Activated naive CD4-positive, alpha-beta T cell treated with Interleukin-2 at 50 U/mL for 16 hours (primary cell): ENCODE measurements around the gene GRAMD1A.
"Not testable (repeated sequence)": the region's sequence is repeated elsewhere in the genome, so short reads cannot be mapped to it uniquely, and the experiment has no call there.

ENCODE experiments used
- DNase-seq: peaks from one replicate; pipeline ENCODE4 v3.0.0-alpha.2; 2020

The GRAMD1A gene

GRCh38 chr19:34979819-34980640, 20.1 kb upstream of the GRAMD1A start:
- no peak for DNase-seq

- DNase-seq: no peak
Measured at GRCh38 chr19:34982275-34982674, 17.8 kb upstream of the GRAMD1A start.

GRCh38 chr19:34983786-34984185, 16.3 kb upstream of the GRAMD1A start:
- DNase-seq: no peak

- DNase-seq: no peak
Measured at GRCh38 chr19:34984287-34984686, 15.8 kb upstream of the GRAMD1A start.

- no peak for DNase-seq
Measured at GRCh38 chr19:34985249-34986022, 14.7 kb upstream of the GRAMD1A start.

GRCh38 chr19:34988119-34988518, 12.0 kb upstream of the GRAMD1A start:
- no peak for DNase-seq

- no peak for DNase-seq
Measured at GRCh38 chr19:34989298-34989697, 10.8 kb upstream of the GRAMD1A start.

- DNase-seq: peak; percentile 50
Measured at GRCh38 chr19:34990578-34991192, 9.4 kb upstream of the GRAMD1A start.

- no peak for DNase-seq
Measured at GRCh38 chr19:34991542-34992333, 8.4 kb upstream of the GRAMD1A start.

GRCh38 chr19:34992582-34992981, 7.5 kb upstream of the GRAMD1A start:
- not testable (repeated sequence) for DNase-seq

GRCh38 chr19:34994286-34994642, 5.9 kb upstream of the GRAMD1A start:
- DNase-seq: no peak

GRCh38 chr19:34994643-34995541, 5.2 kb upstream of the GRAMD1A start:
- DNase-seq: no peak

- DNase-seq: no peak
Measured at GRCh38 chr19:34995551-34995950, 4.6 kb upstream of the GRAMD1A start.

- DNase-seq: no peak
Measured at GRCh38 chr19:34997071-34997617, 3.0 kb upstream of the GRAMD1A start.

- not testable (repeated sequence) for DNase-seq
Measured at GRCh38 chr19:34998224-34998623, 1.9 kb upstream of the GRAMD1A start.

- no peak for DNase-seq
Measured at GRCh38 chr19:34998777-34999497, 1.2 kb upstream of the GRAMD1A start.

- no peak for DNase-seq
Measured at GRCh38 chr19:35000338-35000646, 169 bp downstream of the GRAMD1A start.

GRCh38 chr19:35000647-35001501, 751 bp downstream of the GRAMD1A start:
- DNase-seq: peak; percentile 70

- DNase-seq: no peak
Measured at GRCh38 chr19:35002037-35002535, 2.0 kb downstream of the GRAMD1A start.
